Esophagus mucosa (tissue), 1 donor: ENCODE measurements around the gene TNFAIP1. TPM values are rescaled to one million over a fixed set of nuclear protein-coding genes. Genes with fewer than 3 reads are reported as not detected.

Source experiments
- total RNA-seq: library from RNA; stranded (reverse); gene quantifications from one replicate; pipeline ENCODE4 v1.2.4, GENCODE V29; 2023
- donor health status: DM: yes; HTN: yes; CAD: no.

The TNFAIP1 gene
- total RNA-seq, 1 donor from 2014 or later = 55.8 TPM

Other genes with a start within 250 kb of the TNFAIP1 start
- 28.4 TPM for gene TMEM97, start 16.6 kb upstream of the TNFAIP1 start, total RNA-seq
- gene IFT20, start 289 bp upstream of the TNFAIP1 start, total RNA-seq = 14.0 TPM
- 81.1 TPM for gene POLDIP2, start 21.8 kb downstream of the TNFAIP1 start, total RNA-seq
- gene SEBOX, start 29.4 kb downstream of the TNFAIP1 start, total RNA-seq = not detected
- 0.60 TPM for gene VTN, start 34.5 kb downstream of the TNFAIP1 start, total RNA-seq
- gene SARM1, start 35.9 kb downstream of the TNFAIP1 start, total RNA-seq = 1.6 TPM
- gene SLC46A1, start 70.5 kb downstream of the TNFAIP1 start, total RNA-seq = 1.7 TPM
- not detected for gene SLC13A2, start 137.9 kb downstream of the TNFAIP1 start, total RNA-seq
- gene FOXN1, start 170.6 kb downstream of the TNFAIP1 start, total RNA-seq = 14.8 TPM
- gene UNC119, start 216.9 kb downstream of the TNFAIP1 start, total RNA-seq = 19.2 TPM
- 37.3 TPM for gene PIGS, start 235.8 kb downstream of the TNFAIP1 start, total RNA-seq
- 24.9 TPM for gene ALDOC, start 241.1 kb downstream of the TNFAIP1 start, total RNA-seq